Measurements from ENCODE around the gene UST.

The UST gene

GRCh38 chr6:149015535-149016525 is 269.0 kb downstream of the UST start:
- H3K4me2 ChIP-seq (ENCODE audit: low read length), result no peak overlapping the region
- H3K9ac ChIP-seq, result no peak overlapping the region
- no peak overlapping the region for H3K4me3 ChIP-seq (ENCODE audit: low read depth, low read length)
- H3K27me3 ChIP-seq (ENCODE audit: control insufficient read depth, insufficient read depth, low read length), result no peaks in the 10 kb centered on the region
- no peak overlapping the region for H2AFZ ChIP-seq
- no peak overlapping the region for H3K27ac ChIP-seq
- no peaks in the 10 kb centered on the region for H3K36me3 ChIP-seq (ENCODE audit: control insufficient read depth, insufficient read depth, low read length)
- H3K79me2 ChIP-seq, result no peaks in the 10 kb centered on the region
- H3K4me1 ChIP-seq, result peaks cover 6% of the 10 kb centered on the region
- TF ChIP-seq, protein P1, sequence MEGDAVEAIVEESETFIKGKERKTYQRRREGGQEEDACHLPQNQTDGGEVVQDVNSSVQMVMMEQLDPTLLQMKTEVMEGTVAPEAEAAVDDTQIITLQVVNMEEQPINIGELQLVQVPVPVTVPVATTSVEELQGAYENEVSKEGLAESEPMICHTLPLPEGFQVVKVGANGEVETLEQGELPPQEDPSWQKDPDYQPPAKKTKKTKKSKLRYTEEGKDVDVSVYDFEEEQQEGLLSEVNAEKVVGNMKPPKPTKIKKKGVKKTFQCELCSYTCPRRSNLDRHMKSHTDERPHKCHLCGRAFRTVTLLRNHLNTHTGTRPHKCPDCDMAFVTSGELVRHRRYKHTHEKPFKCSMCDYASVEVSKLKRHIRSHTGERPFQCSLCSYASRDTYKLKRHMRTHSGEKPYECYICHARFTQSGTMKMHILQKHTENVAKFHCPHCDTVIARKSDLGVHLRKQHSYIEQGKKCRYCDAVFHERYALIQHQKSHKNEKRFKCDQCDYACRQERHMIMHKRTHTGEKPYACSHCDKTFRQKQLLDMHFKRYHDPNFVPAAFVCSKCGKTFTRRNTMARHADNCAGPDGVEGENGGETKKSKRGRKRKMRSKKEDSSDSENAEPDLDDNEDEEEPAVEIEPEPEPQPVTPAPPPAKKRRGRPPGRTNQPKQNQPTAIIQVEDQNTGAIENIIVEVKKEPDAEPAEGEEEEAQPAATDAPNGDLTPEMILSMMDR (IDR thresholded peaks at IDR 0.05), result no peak
- no peaks in the 10 kb centered on the region for H3K9me3 ChIP-seq (ENCODE audit: control insufficient read depth, low read length)

GRCh38 chr6:149016716-149017115 is 269.9 kb downstream of the UST start:
- Histone ChIP-seq H3K4me1 (peaks cover 6% of the 10 kb centered on the region), H3K4me2 (ENCODE audit: low read length) (no peak overlapping the region), H2AFZ (no peak overlapping the region), H3K27ac (no peak overlapping the region), H3K36me3 (ENCODE audit: control insufficient read depth, insufficient read depth, low read length) (no peaks in the 10 kb centered on the region), H3K4me3 (ENCODE audit: low read depth, low read length) (no peak overlapping the region), H3K79me2 (no peaks in the 10 kb centered on the region), H3K9me3 (ENCODE audit: control insufficient read depth, low read length) (no peaks in the 10 kb centered on the region), H3K9ac (no peak overlapping the region), H3K27me3 (ENCODE audit: control insufficient read depth, insufficient read depth, low read length) (no peaks in the 10 kb centered on the region)
- TF ChIP-seq, protein P1 (IDR thresholded peaks at IDR 0.05), result no peak

- Histone ChIP-seq H3K9ac (no peak overlapping the region), H3K27ac (no peak overlapping the region), H3K4me2 (ENCODE audit: low read length) (no peak overlapping the region), H3K4me3 (ENCODE audit: low read depth, low read length) (no peak overlapping the region), H3K79me2 (no peaks in the 10 kb centered on the region), H2AFZ (no peak overlapping the region), H3K36me3 (ENCODE audit: control insufficient read depth, insufficient read depth, low read length) (no peaks in the 10 kb centered on the region), H3K4me1 (no peaks in the 10 kb centered on the region), H3K9me3 (ENCODE audit: control insufficient read depth, low read length) (no peaks in the 10 kb centered on the region), H3K27me3 (ENCODE audit: control insufficient read depth, insufficient read depth, low read length) (no peaks in the 10 kb centered on the region)
- TF ChIP-seq, protein P1 (IDR thresholded peaks at IDR 0.05), result no peak
These were observed 273.5 kb downstream of the UST start for GRCh38 chr6:149020319-149020718.

DNA sequence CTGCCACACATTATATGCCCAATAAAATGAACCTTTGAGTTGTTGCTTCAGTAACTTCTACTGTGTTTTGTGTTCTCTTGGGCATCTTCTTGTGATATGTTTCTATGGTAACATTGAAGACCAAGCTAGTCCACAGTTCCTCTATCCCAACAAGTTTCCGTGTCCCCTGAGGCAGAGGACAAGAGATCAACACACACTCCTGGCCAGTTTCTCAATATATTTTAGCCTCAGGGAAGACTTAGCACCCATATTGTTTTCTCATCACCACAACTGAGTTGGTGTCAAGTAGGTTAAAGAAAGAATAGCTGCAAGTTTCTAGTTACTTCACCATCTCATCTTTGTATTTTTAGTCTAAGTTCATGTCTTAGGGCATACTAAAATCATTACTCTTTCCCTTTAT is 277.5 kb downstream of the UST start:
- H2AFZ ChIP-seq, result no peak overlapping the region
- no peak overlapping the region for H3K9ac ChIP-seq
- no peaks in the 10 kb centered on the region for H3K79me2 ChIP-seq
- no peak overlapping the region for H3K4me3 ChIP-seq (ENCODE audit: low read depth, low read length)
- H3K4me2 ChIP-seq (ENCODE audit: low read length), result no peak overlapping the region
- H3K27ac ChIP-seq, result no peak overlapping the region
- no peaks in the 10 kb centered on the region for H3K9me3 ChIP-seq (ENCODE audit: control insufficient read depth, low read length)
- no peaks in the 10 kb centered on the region for H3K4me1 ChIP-seq
- TF ChIP-seq, protein P1 (IDR thresholded peaks at IDR 0.05), result no peak
- no peaks in the 10 kb centered on the region for H3K27me3 ChIP-seq (ENCODE audit: control insufficient read depth, insufficient read depth, low read length)
- no peaks in the 10 kb centered on the region for H3K36me3 ChIP-seq (ENCODE audit: control insufficient read depth, insufficient read depth, low read length)

All from parathyroid adenoma (tissue), 2 donors.